GM23338 (cell line): ENCODE data around the gene KAT8. TPM values are rescaled to one million over a fixed set of nuclear protein-coding genes. Genes with fewer than 3 reads are reported as not detected.

Experiments used
- CREB1 ChIP-seq: fragments of 250-450 bp; sonication (Bioruptor Pico); IDR thresholded peaks from 2 replicates; pipeline ENCODE4 v1.5.0; 2020; ENCODE audit warnings: low read depth, mild to moderate bottlenecking, moderate library complexity
- CTCF ChIP-seq, 2 experiments: fragments of 200-600 bp in 1 of 2; sonication (generic) in 1 of 2; conservative IDR thresholded peaks; 2 replicates each; pipeline versions ENCODE4 v1.5.1 to v1.6.1; 2016 to 2017; ENCODE audit warnings: antibody characterized with exemption in 2 of 2, low read depth in 2 of 2, mild to moderate bottlenecking in 2 of 2, moderate library complexity in 1 of 2
- EZH2 ChIP-seq: fragments of 200-600 bp; sonication (generic); IDR thresholded peaks from one replicate; pipeline ENCODE4 v1.8.0; 2017; ENCODE audit warnings: antibody characterized with exemption, mild to moderate bottlenecking, low read depth; ENCODE audit not compliant: unreplicated experiment
- JUNB ChIP-seq: IDR thresholded peaks from one replicate; pipeline ENCODE4 v1.6.1; 2016; ENCODE audit warnings: antibody characterized with exemption; ENCODE audit not compliant: unreplicated experiment
- NANOG ChIP-seq: IDR thresholded peaks from 2 replicates; pipeline ENCODE4 v1.6.1; 2016; ENCODE audit warnings: antibody characterized with exemption, borderline replicate concordance
- POLR2AphosphoS5 ChIP-seq: IDR thresholded peaks from 2 replicates; pipeline ENCODE4 v1.6.1; 2016; ENCODE audit warnings: antibody characterized with exemption, low read depth
- REST ChIP-seq: IDR thresholded peaks from one replicate; pipeline ENCODE4 v1.6.1; 2018; ENCODE audit warnings: antibody characterized with exemption; ENCODE audit not compliant: unreplicated experiment
- STAT1 ChIP-seq: IDR thresholded peaks from one replicate; pipeline ENCODE4 v1.6.1; 2016; ENCODE audit warnings: antibody characterized with exemption; ENCODE audit not compliant: unreplicated experiment
- ZNF114 ChIP-seq: fragments of 250-450 bp; sonication (Bioruptor Pico); IDR thresholded peaks from 2 replicates; pipeline ENCODE4 v1.5.0; 2020; ENCODE audit warnings: mild to moderate bottlenecking, moderate library complexity
- ZNF462 ChIP-seq: fragments of 250-450 bp; sonication (Bioruptor Pico); IDR thresholded peaks from 2 replicates; pipeline ENCODE4 v1.5.0; 2020; ENCODE audit warnings: mild to moderate bottlenecking, moderate library complexity
- polyA plus RNA-seq: library from polyadenylated mRNA; unstranded; fragments of >200 nt; fragmentation: Nextera tagmentation; extraction: Ambion mirVana; gene quantifications from 2 replicates; pipeline ENCODE4 v1.2.1, GENCODE V29; 2016
- total RNA-seq: library from RNA; depleted of rRNA; stranded (reverse); fragments of >200 nt; shearing (Covaris generic); gene quantifications from 2 replicates; pipeline ENCODE4 v1.2.3, GENCODE V29; 2014

Gene KAT8
- total and polyA plus RNA-seq, 2 experiments from 2014 or later: 47.6 to 85.4 TPM

- TF ChIP-seq ZNF462 (CRISPR knock-in tag) (no peak), NANOG (no peak), CREB1 (no peak), JUNB (no peak), POLR2AphosphoS5 (no peak), EZH2 (no peak), CTCF (conservative IDR thresholded peaks at IDR 0.05; ENCODE audit: low read depth in 2 of 2) (no peak), STAT1 (no peak), REST (no peak), ZNF114 (CRISPR knock-in tag) (no peak)
These were observed 7.8 kb upstream of the KAT8 start (continued) for GRCh38 chr16:31109622-31110021.
